Small intestine (tissue), 7 donors: ENCODE data around the gene GK. TPM values are rescaled to one million over a fixed set of nuclear protein-coding genes. Genes with fewer than 3 reads are reported as not detected.

Experiments
- DNase-seq, 2 donors: peaks; one replicate each; pipeline versions ENCODE4 v3.0.0 to v3.0.0-alpha.2; 2013
- FAIRE-seq: peaks from 2 replicates; lab custom pipeline; 2012; peaks lifted over from hg19 to GRCh38; lab: Jason Lieb, UNC
- H3K27ac ChIP-seq, 3 donors: one replicate each; pipeline ENCODE4 v1.5.1; 2013; ENCODE audit warnings: low read length in 2 of 3, mild to moderate bottlenecking in 2 of 3, control low read depth in 1 of 3, inconsistent platforms in 1 of 3, low read depth in 1 of 3, moderate library complexity in 1 of 3
- H3K27me3 ChIP-seq, 3 donors: one replicate each; pipeline ENCODE4 v1.6.1; 2013; ENCODE audit warnings: low read length in 3 of 3, inconsistent platforms in 1 of 3; ENCODE audit not compliant: control insufficient read depth in 3 of 3, insufficient read depth in 3 of 3
- H3K36me3 ChIP-seq, 3 donors: one replicate each; pipeline ENCODE4 v1.6.1; 2013; ENCODE audit warnings: low read length in 3 of 3, inconsistent platforms in 1 of 3, low read depth in 1 of 3, mild to moderate bottlenecking in 1 of 3, moderate library complexity in 1 of 3; ENCODE audit not compliant: control insufficient read depth in 3 of 3, insufficient read depth in 2 of 3
- H3K4me1 ChIP-seq, 3 donors: one replicate each; pipeline ENCODE4 v1.6.1; 2013; ENCODE audit warnings: low read length in 2 of 3, inconsistent platforms in 1 of 3, low read depth in 1 of 3, mild to moderate bottlenecking in 1 of 3, moderate library complexity in 1 of 3; ENCODE audit not compliant: control insufficient read depth in 3 of 3, insufficient read depth in 2 of 3
- H3K4me3 ChIP-seq, 3 donors: one replicate each; pipeline ENCODE4 v1.5.1; 2013; ENCODE audit warnings: low read length in 3 of 3, control low read depth in 1 of 3, inconsistent platforms in 1 of 3, low read depth in 1 of 3, mild to moderate bottlenecking in 1 of 3, moderate library complexity in 1 of 3
- H3K9me3 ChIP-seq, 2 donors: one replicate each; pipeline ENCODE4 v1.6.1; 2013; ENCODE audit warnings: low read depth in 1 of 2, low read length in 1 of 2; ENCODE audit not compliant: control insufficient read depth in 2 of 2, insufficient read depth in 1 of 2
- WGBS, 3 donors: extraction: QIAGEN DNeasy Blood & Tissue Kit; methylation state at CpG; one replicate each; pipeline ENCODE4 v1.1.7; 2013; 5-methylcytosine and 5-hydroxymethylcytosine counted together
- polyA plus RNA-seq, 4 donors: library from polyadenylated mRNA; stranded (reverse) in 3 of 4; unstranded in 1 of 4; fragments of 200-250 nt in 3 of 4; fragments of 120-200 nt in 1 of 4; gene quantifications; one replicate each; pipeline versions ENCODE4 v1.2.1 to v1.2.3, GENCODE V29; 2013
- donor health status: healthy with polysubstance abuse.
- donor health status: control.
- donor health status: control.
- donor health status: Bipolar disorder and iron deficiency.
- donor health status: healthy.

The GK gene
- polyA plus RNA-seq, 4 donors, result 20.7 to 168 (median 86.8) TPM

DNA sequence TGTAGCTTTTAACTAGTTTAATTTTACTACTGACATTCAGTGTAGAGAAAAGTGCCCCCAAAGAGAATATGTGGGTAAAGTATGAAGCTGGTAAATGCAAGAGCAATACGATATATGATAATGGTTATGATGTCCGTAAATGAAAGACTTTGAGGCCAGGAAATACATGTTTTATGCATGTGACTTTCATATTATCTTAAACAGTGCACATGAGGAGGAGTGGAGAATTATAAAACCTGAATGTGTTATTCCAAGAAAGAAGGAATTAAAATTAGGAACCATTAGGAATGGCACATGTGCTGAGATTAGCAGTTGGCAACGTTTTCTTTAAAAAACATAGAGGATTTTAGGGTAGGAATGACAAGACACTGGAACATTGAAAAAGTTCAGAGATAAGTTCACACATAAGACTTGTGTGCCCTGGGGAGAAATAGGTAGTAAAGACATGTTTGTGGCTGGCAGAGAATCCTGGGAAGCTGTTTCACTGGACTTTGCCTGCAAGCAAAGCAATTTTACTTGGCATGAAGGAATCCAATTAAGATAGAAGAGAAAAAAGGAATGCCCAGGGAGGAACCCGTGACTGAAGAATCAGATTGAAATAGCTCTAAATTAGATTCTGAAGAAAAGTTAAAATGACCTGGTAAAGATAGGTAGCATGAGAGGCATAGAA is 20.0 kb downstream of the GK start:
- Histone ChIP-seq H3K4me1 (peaks cover 0 to 11% (median 0%) of the 10 kb centered on the region in 3 donors), H3K9me3 (no peaks in the 10 kb centered on the region), H3K36me3 (peaks cover 0 to 12% (median 0%) of the 10 kb centered on the region in 3 donors), H3K4me3 (no peak overlapping the region), H3K27ac (peak overlapping the region in 1 of 3 donors; percentile 70), H3K27me3 (no peaks in the 10 kb centered on the region)
- WGBS, 3 donors, result 26 to 61% (median 54%) methylated on average over 4 of the region's 4 CpGs
- peak; percentile 62 to 65 for DNase-seq
- no peak for FAIRE-seq

DNA sequence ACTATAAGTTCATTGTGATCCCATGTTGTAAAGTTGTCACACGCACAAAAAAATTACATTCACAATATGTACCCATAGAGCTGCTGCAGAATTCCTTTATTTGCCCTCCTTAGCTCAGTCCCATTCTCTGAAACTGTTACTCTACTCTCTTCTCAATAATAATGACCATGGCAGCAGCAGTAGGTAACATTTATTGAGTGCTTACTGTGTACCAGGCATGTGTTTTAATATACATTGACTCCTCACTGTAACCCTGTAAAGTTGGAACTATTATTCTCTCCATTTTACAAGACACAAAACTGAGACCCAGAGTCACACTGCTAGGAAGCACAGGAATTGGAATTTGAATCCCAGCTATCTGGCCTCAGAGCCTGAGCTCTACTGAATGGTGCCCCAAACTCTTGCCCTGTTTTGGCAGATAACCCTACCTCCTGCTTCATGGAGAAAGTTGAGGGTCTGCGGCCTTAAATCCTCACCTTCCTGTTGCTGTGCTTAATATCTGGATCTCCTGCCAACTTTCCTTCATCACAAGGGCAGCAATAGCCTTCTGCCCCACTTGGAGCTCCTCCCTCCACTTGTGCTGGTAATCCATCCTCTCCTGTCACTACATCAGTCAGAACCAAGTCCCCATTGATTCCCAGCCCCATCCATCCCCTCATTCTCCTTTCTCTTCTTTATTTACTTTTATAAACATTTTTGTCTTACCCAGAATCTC is 20.8 kb downstream of the GK start:
- Histone ChIP-seq H3K27ac (peak overlapping the region in 1 of 3 donors; percentile 70), H3K4me1 (peaks cover 0 to 11% (median 0%) of the 10 kb centered on the region in 3 donors), H3K9me3 (no peaks in the 10 kb centered on the region), H3K36me3 (peaks cover 0 to 7% (median 0%) of the 10 kb centered on the region in 3 donors), H3K4me3 (no peak overlapping the region), H3K27me3 (no peaks in the 10 kb centered on the region)
- DNase-seq, result no peak
- no peak for FAIRE-seq
- 55 to 74% (median 62%) methylated on average over 2 of the region's 2 CpGs for WGBS, 3 donors

DNA sequence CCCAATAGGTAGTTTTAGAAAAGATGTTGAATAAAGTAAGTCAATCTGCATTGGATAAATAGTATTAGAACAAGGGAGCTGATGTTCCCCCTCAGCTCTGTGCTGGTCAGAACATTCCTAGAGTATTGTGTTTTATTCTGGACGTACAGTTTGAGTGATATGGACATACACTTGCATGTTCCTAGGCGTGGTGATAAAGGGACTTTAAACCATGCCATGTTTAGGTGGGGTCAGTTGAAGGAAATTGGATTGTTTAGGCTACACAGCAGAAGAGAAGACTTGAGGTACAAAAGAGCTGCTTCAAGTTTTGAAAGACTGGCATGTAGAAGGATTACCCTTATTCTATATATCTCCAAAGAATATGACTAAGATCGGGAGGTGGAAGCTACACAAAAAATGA is 21.6 kb downstream of the GK start:
- Histone ChIP-seq H3K27me3 (no peaks in the 10 kb centered on the region), H3K27ac (no peak overlapping the region), H3K36me3 (peaks cover 0 to 7% (median 0%) of the 10 kb centered on the region in 3 donors), H3K9me3 (no peaks in the 10 kb centered on the region), H3K4me3 (no peak overlapping the region), H3K4me1 (peaks cover 0 to 11% (median 0%) of the 10 kb centered on the region in 3 donors)
- DNase-seq (no peak), FAIRE-seq (no peak)
- WGBS, 3 donors, result 38 to 76% (median 50%) methylated on average over 3 of the region's 3 CpGs

DNA sequence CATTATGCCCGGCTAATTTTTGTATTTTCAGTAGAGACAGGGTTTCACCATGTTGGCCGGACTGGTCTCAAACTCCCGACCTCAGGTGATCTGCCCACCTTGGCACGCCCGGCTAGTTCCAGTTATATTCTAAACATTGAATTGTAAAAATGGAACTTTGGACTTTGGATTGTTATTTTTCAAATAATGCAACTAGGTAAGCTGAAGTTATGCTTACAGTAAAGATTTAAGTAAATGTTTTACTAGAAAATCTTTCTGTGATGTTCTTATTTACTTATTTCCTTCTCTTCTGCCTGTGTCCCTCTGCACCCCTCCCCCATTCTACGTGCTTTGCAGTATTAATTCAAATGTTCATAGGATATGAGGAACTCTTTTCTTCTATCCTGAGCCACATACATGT is 26.1 kb downstream of the GK start:
- WGBS, 3 donors, result 35 to 63% (median 36%) methylated on average over 6 of the region's 6 CpGs
- peak; percentile 64 for FAIRE-seq

DNA sequence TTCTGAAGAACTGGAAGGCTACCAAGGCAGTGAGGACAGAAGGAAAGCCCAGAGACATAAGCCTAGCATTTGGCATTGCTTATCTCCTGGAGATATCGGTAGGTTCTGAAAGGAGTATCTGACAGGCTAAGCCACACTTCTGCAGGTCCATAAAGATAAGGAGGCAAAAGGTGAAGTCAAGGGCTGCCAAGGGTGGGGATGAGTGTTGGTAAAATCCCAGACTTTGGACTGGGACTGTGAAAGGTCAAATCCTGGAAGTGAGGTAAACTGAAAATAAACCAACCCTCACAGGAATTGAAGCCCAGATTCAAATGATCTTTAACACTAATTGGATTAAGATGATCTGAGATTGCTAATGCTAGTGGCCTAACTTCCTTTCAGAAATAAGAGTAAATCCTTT is 27.4 kb downstream of the GK start:
- Histone ChIP-seq H3K4me1 (peaks cover 0 to 10% (median 0%) of the 10 kb centered on the region in 3 donors), H3K36me3 (peaks cover 0 to 6% (median 0%) of the 10 kb centered on the region in 3 donors), H3K4me3 (no peak overlapping the region), H3K9me3 (no peaks in the 10 kb centered on the region), H3K27ac (peak overlapping the region in 2 of 3 donors; percentile 64 to 81), H3K27me3 (no peaks in the 10 kb centered on the region)
- 13 to 62% (median 50%) methylated on average over 1 of the region's 1 CpG for WGBS, 3 donors
- DNase-seq, result peak; percentile 69 to 86
- FAIRE-seq, result no peak

More for the DNA sequence above, 26.1 kb downstream of the GK start:
- Histone ChIP-seq H3K36me3 (peaks cover 0 to 5% (median 0%) of the 10 kb centered on the region in 3 donors), H3K4me1 (peaks cover 0 to 9% (median 0%) of the 10 kb centered on the region in 3 donors), H3K27me3 (no peaks in the 10 kb centered on the region), H3K27ac (peak overlapping the region in 1 of 3 donors; percentile 81), H3K9me3 (no peaks in the 10 kb centered on the region), H3K4me3 (no peak overlapping the region)
- DNase-seq, result peak; percentile 64 to 67

DNA sequence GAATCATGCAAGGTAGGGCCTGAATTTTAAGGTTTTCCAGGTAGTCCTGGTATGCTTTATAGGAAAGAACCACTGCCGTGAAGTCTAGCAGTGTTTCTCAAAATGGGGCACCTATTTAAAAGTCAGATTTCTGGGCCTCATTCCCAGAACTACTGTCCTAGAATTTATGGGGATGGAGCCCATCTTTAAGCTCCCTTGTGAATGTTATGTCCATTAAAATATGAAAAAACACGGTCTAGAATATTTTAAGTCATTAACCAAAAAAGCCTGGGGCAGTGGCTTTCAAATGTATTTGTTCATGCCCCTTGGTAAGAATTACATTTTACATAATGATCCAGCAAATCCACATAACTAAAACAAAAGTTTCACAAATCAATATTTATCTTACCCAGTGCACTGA is 35.4 kb downstream of the GK start:
- Histone ChIP-seq H3K27me3 (no peaks in the 10 kb centered on the region), H3K36me3 (peaks cover 0 to 15% (median 2%) of the 10 kb centered on the region in 3 donors), H3K9me3 (no peaks in the 10 kb centered on the region), H3K27ac (no peak overlapping the region), H3K4me3 (no peak overlapping the region), H3K4me1 (peaks cover 0 to 10% (median 0%) of the 10 kb centered on the region in 3 donors)
- WGBS, 3 donors, result 63 to 89% (median 78%) methylated on average over 2 of the region's 2 CpGs
- FAIRE-seq, result no peak
- DNase-seq, result no peak

DNA sequence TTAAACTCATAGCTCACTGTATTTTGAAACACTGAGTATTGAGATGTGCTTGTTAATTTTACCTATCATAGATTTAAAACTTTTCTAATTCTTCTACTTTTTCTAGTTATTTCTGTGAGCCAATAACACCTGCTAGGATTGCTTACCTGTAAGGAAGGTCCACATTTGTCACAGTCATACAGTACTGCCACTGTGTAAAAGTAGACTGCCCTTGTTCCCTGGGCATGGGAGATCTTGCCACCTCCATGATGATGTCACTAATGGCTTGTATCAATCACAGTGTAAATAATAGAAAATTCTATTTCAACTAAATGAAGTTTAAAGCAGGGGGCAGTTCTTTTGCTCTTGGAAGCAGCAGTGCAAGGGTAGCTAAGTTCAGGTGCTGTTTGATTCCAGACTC is 35.9 kb downstream of the GK start:
- Histone ChIP-seq H3K36me3 (peaks cover 0 to 15% (median 2%) of the 10 kb centered on the region in 3 donors), H3K4me3 (no peak overlapping the region), H3K4me1 (peaks cover 0 to 10% (median 0%) of the 10 kb centered on the region in 3 donors), H3K27me3 (no peaks in the 10 kb centered on the region), H3K27ac (no peak overlapping the region), H3K9me3 (no peaks in the 10 kb centered on the region)
- DNase-seq, result no peak
- no peak for FAIRE-seq

DNA sequence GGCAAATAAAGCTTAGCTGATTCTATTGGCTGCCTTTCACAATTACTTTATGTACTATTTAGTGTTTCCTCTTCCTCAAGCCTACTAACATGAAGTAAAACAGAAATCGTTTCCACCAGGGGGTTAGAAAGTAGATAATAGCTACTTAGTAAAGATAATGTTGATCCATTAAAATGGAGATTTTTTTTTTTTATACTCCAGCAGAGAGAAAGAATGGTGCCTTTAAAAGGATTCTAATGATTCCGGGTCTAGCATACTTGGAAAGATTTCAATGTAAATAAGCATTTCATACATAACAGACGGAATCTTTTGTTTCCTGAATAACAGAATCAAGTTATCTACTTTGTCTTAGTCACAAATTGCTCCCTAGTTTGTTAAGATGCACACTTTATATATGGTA is 37.1 kb downstream of the GK start:
- H3K36me3 ChIP-seq, result peaks cover 0 to 16% (median 2%) of the 10 kb centered on the region in 3 donors
- no peak overlapping the region for H3K4me3 ChIP-seq
- H3K4me1 ChIP-seq, result peaks cover 0 to 10% (median 0%) of the 10 kb centered on the region in 3 donors
- FAIRE-seq (no peak), DNase-seq (no peak)
- 19 to 34% (median 22%) methylated on average over 3 of the region's 3 CpGs for WGBS, 3 donors
- H3K9me3 ChIP-seq, result no peaks in the 10 kb centered on the region
- H3K27ac ChIP-seq, result no peak overlapping the region
- H3K27me3 ChIP-seq, result no peaks in the 10 kb centered on the region
